BE2C (cell line): Measurements from ENCODE around the gene PPFIA1.

ENCODE experiments used
- DNase-seq: peaks from one replicate; pipeline ENCODE4 v3.0.0-alpha.2; 2020
- H3K27me3 ChIP-seq: fragments of 250-450 bp; sonication (Bioruptor Pico); 2 replicates; pipeline ENCODE4 v1.5.1; 2020; ENCODE audit warnings: mild to moderate bottlenecking
- H3K36me3 ChIP-seq: fragments of 250-450 bp; sonication (Bioruptor Pico); 2 replicates; pipeline ENCODE4 v1.5.1; 2020; ENCODE audit warnings: mild to moderate bottlenecking
- H3K4me1 ChIP-seq: fragments of 250-450 bp; sonication (Bioruptor Pico); 2 replicates; pipeline ENCODE4 v1.5.1; 2020
- H3K4me3 ChIP-seq: 2 replicates; pipeline ENCODE4 v1.5.1; 2011; ENCODE audit warnings: low read depth, low read length
- H3K9me3 ChIP-seq: fragments of 250-450 bp; sonication (Bioruptor Pico); 2 replicates; pipeline ENCODE4 v1.5.1; 2020
- TF ChIP-seq, protein P1 (sequence below): IDR thresholded peaks from 2 replicates; pipeline ENCODE4 v1.5.1; 2012; ENCODE audit warnings: mild to moderate bottlenecking, low read depth, low read length

PPFIA1 gene

DNA sequence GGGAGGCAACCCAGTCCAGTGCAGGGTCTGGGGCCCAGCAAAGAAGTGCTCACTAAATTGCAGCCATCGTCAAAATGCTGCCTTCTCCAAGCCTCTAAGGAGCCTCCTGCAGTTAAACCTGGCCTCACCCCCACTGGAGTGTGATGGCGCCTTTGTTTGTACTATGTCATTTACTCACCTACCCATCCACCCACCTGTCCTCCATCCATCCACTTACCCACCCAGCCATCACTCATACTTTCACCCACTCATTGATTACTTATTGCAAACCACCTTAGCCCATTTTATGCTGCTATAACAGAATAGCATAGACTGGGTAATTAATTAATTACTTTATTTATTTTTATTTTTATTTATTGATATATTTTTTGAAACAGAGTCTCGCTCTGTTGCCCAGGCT lies 28.8 kb upstream of the PPFIA1 start:
- TF ChIP-seq, protein P1, sequence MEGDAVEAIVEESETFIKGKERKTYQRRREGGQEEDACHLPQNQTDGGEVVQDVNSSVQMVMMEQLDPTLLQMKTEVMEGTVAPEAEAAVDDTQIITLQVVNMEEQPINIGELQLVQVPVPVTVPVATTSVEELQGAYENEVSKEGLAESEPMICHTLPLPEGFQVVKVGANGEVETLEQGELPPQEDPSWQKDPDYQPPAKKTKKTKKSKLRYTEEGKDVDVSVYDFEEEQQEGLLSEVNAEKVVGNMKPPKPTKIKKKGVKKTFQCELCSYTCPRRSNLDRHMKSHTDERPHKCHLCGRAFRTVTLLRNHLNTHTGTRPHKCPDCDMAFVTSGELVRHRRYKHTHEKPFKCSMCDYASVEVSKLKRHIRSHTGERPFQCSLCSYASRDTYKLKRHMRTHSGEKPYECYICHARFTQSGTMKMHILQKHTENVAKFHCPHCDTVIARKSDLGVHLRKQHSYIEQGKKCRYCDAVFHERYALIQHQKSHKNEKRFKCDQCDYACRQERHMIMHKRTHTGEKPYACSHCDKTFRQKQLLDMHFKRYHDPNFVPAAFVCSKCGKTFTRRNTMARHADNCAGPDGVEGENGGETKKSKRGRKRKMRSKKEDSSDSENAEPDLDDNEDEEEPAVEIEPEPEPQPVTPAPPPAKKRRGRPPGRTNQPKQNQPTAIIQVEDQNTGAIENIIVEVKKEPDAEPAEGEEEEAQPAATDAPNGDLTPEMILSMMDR = no peak
- no peaks in the 10 kb centered on the region for H3K9me3 ChIP-seq
- H3K36me3 ChIP-seq = no peaks in the 10 kb centered on the region
- H3K4me1 ChIP-seq = no peaks in the 10 kb centered on the region
- no peak for DNase-seq
- H3K4me3 ChIP-seq = no peak overlapping the region
- H3K27me3 ChIP-seq = no peaks in the 10 kb centered on the region; the same call in 1 of the 2 replicates

DNA sequence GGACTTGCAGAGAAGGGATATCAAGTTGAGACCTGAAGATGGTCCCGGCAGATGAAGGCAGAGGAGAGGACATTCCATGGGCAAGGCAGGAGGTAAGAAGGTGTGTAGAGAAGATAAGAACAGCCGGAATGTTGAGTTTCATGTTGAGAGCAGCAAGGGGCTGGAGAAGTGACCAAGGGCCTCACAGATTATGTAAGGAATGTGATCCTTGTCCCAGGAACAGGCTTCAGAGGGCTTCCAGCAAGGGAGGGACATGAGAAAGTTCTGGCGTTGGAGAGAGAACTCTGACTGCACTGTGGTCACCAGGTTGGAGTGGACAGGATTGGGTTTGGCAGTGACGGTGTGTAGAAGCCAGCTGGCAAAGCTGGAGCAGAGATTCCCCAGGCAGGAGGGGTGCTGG lies 27.6 kb upstream of the PPFIA1 start:
- no peak for DNase-seq
- no peaks in the 10 kb centered on the region; the same call in 1 of the 2 replicates for H3K27me3 ChIP-seq
- H3K36me3 ChIP-seq = no peaks in the 10 kb centered on the region
- H3K9me3 ChIP-seq = no peaks in the 10 kb centered on the region
- TF ChIP-seq, protein P1 = no peak
- H3K4me1 ChIP-seq = no peaks in the 10 kb centered on the region
- no peak overlapping the region for H3K4me3 ChIP-seq

DNA sequence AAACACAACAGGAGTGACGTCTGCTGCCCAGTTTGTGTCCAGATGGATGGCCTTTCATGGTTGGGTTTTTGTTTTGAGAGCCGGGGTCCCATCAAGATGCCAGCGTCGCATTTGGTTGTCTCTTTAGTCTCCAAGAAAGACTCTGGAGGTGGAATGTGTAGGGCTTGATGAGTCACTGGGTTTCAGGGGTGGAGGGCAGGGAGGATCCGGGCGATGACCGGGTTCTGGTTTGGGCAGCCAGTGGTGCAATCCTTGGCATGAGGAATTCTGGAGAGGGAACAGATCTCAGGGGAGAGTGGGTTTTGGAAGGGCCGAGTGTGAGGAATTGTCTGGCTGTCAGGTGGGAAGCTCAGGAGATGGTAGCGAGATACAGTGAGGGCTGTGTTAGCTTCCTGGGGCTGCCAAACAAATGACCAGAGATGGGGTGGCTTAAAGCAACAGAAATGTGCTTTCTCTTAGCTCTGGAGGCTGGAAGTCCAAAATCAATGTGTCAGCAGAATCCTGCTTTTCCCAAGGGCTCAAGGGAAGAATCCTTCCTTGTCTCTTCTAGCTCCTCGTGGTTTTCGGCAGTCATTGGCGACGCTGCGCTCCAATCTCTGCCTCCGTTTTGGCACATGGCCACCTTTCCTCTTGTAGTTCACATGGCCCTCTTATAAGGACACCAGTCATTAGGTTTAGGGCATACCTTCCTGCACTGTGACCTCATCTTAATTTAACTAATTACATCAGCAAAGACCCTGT lies 26.4 kb upstream of the PPFIA1 start:
- Histone ChIP-seq H3K4me3 (no peak overlapping the region), H3K27me3 (no peaks in the 10 kb centered on the region; the same call in 1 of the 2 replicates), H3K36me3 (no peaks in the 10 kb centered on the region), H3K4me1 (no peaks in the 10 kb centered on the region), H3K9me3 (no peaks in the 10 kb centered on the region)
- TF ChIP-seq, protein P1 = no peak
- DNase-seq = no peak

DNA sequence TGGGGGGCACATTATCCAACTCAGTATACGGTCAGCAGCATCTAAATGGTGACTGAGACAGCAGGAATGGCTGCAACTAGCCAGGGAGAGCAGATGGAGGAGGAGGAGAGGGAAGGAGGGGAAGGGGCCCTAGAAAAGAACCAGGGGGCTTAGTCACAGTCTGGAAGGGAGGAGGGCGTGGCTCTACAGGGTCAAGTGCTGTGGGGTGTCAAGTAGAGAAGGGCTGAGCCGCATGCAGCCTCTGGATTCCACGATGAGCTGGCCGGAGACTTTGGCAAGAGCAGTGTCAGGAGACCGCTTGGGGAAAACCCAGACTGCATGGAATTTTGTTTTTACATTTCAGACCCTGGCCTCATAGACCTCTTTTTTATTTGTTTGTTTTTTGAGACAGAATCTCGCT lies 25.8 kb upstream of the PPFIA1 start:
- TF ChIP-seq, protein P1 = no peak
- Histone ChIP-seq H3K27me3 (no peaks in the 10 kb centered on the region; the same call in 1 of the 2 replicates), H3K4me3 (no peak overlapping the region), H3K36me3 (no peaks in the 10 kb centered on the region), H3K4me1 (no peaks in the 10 kb centered on the region), H3K9me3 (no peaks in the 10 kb centered on the region)
- no peak for DNase-seq

DNA sequence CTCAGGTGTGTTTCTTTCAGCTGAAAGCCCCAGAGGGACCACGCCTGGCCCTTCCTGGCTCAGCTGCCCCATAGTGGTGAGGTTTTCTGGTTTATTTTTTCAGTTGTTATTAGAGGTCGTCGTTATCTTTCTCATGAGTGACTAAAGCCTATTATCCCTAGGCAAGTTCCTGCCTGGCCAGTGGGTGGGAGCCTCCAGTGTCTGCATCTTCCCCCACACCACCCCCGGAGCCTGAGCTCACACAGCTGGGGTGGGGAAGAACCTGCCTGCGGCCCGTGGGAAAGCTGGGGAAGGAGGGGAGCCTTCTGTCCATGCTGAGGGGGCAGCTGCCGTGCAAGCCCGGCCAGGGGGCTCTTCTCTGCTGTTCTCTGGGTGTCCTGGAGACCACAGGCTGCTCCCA lies 24.3 kb upstream of the PPFIA1 start:
- TF ChIP-seq, protein P1 = no peak
- H3K4me3 ChIP-seq = no peak overlapping the region
- no peaks in the 10 kb centered on the region for H3K36me3 ChIP-seq
- no peaks in the 10 kb centered on the region; the same call in 1 of the 2 replicates for H3K27me3 ChIP-seq
- H3K4me1 ChIP-seq = no peaks in the 10 kb centered on the region
- no peak for DNase-seq
- no peaks in the 10 kb centered on the region for H3K9me3 ChIP-seq

DNA sequence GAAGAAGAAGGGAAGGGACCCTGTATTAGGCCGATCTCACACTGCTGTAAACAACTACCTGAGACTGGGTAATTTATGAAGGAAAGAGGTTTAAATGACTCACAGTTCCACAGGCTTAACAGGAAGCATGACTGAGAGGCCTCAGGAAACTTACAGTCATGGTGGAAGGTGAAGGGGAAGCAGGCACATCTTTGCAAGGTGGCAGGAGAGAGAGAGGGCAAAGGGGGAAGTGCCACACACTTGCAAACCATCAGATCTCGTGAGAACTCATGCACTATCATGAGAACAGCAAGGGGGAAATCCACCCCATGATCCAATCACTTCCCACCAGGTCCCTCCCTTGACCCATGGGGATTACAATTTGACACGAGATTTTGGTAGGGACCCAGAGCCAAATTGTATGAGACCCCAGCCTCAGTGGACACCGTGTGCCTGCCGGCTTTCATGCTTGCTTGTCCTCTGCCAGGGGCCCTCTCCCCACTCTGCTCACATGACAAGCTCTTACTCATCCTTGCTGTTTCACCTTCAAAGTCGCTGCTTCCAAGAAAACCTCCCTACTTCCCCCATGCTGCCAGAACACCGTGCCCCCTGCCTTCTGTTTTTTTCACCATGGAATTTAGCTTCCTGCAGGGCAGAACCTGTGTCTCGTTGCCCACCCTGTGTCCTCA lies 23.3 kb upstream of the PPFIA1 start:
- DNase-seq = no peak
- H3K27me3 ChIP-seq = no peaks in the 10 kb centered on the region; the same call in 1 of the 2 replicates

More for the DNA sequence above, 23.3 kb upstream of the PPFIA1 start:
- TF ChIP-seq, protein P1 = no peak
- Histone ChIP-seq H3K36me3 (no peaks in the 10 kb centered on the region), H3K9me3 (no peaks in the 10 kb centered on the region), H3K4me1 (no peaks in the 10 kb centered on the region), H3K4me3 (no peak overlapping the region)
